Gastrocnemius medialis (tissue), 4 donors: ENCODE measurements around the gene IRS2.

Experiments used
- POLR2A ChIP-seq, 2 donors: fragments of 450-650 bp; IDR thresholded peaks; one replicate each; pipeline ENCODE4 v1.6.1; 2017; ENCODE audit warnings: antibody characterized with exemption in 2 of 2, mild to moderate bottlenecking in 2 of 2, moderate library complexity in 2 of 2
- TF ChIP-seq, protein P1 (sequence below), 5 experiments: fragments of 450-650 bp in 3 of 5; fragments of 200-600 bp in 2 of 5; sonication (generic) in 2 of 5; IDR thresholded peaks in 4 of 5; conservative IDR thresholded peaks in 1 of 5; 1 replicate in 4 of 5; 2 replicates in 1 of 5; pipeline ENCODE4 v1.5.1; 2016 to 2019; ENCODE audit warnings: antibody characterized with exemption in 5 of 5, mild to moderate bottlenecking in 3 of 5, moderate library complexity in 3 of 5

DNA sequence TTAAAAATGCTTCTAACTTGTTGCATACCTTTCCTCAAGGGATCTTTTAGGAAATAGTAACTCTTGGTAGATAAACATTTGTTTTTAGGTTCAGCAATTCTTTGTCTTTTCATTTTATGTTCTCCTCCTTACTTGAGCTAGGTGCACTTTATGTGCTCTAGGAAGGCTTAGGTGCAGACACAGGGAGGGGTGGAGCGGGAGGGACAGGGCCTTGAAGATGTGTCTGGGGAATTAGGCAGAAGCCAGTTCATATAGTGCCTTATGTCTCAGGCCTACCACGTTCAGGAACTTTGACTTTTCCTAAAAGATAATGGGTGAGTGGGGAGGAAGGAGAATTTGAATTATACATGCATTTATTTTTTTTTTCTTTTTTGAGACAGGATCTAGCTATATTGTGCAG is 37.7 kb downstream of the IRS2 start:
- TF ChIP-seq, protein P1, sequence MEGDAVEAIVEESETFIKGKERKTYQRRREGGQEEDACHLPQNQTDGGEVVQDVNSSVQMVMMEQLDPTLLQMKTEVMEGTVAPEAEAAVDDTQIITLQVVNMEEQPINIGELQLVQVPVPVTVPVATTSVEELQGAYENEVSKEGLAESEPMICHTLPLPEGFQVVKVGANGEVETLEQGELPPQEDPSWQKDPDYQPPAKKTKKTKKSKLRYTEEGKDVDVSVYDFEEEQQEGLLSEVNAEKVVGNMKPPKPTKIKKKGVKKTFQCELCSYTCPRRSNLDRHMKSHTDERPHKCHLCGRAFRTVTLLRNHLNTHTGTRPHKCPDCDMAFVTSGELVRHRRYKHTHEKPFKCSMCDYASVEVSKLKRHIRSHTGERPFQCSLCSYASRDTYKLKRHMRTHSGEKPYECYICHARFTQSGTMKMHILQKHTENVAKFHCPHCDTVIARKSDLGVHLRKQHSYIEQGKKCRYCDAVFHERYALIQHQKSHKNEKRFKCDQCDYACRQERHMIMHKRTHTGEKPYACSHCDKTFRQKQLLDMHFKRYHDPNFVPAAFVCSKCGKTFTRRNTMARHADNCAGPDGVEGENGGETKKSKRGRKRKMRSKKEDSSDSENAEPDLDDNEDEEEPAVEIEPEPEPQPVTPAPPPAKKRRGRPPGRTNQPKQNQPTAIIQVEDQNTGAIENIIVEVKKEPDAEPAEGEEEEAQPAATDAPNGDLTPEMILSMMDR (IDR thresholded peaks at IDR 0.05 in 4 of 5, conservative IDR thresholded peaks at IDR 0.05 in 1 of 5): no peak
- TF ChIP-seq POLR2A (IDR thresholded peaks at IDR 0.05): no peak
